NB4 (cell line): ENCODE results near the gene TNFAIP1.

ENCODE experiments used
- MAX ChIP-seq: IDR thresholded peaks from 2 replicates; pipeline ENCODE4 v1.6.1; 2011; ENCODE audit warnings: low read depth, low read length
- MYC ChIP-seq: IDR thresholded peaks from 2 replicates; pipeline ENCODE4 v1.6.1; 2011; ENCODE audit warnings: low read depth, low read length
- POLR2A ChIP-seq: IDR thresholded peaks from 2 replicates; pipeline ENCODE4 v1.6.1; 2011; ENCODE audit warnings: mild to moderate bottlenecking; ENCODE audit not compliant: insufficient read length; ENCODE audit errors: extremely low read depth
- TF ChIP-seq, protein P1 (sequence below): IDR thresholded peaks from one replicate; pipeline ENCODE4 v1.5.1; 2012; ENCODE audit warnings: low read depth, low read length

DNA sequence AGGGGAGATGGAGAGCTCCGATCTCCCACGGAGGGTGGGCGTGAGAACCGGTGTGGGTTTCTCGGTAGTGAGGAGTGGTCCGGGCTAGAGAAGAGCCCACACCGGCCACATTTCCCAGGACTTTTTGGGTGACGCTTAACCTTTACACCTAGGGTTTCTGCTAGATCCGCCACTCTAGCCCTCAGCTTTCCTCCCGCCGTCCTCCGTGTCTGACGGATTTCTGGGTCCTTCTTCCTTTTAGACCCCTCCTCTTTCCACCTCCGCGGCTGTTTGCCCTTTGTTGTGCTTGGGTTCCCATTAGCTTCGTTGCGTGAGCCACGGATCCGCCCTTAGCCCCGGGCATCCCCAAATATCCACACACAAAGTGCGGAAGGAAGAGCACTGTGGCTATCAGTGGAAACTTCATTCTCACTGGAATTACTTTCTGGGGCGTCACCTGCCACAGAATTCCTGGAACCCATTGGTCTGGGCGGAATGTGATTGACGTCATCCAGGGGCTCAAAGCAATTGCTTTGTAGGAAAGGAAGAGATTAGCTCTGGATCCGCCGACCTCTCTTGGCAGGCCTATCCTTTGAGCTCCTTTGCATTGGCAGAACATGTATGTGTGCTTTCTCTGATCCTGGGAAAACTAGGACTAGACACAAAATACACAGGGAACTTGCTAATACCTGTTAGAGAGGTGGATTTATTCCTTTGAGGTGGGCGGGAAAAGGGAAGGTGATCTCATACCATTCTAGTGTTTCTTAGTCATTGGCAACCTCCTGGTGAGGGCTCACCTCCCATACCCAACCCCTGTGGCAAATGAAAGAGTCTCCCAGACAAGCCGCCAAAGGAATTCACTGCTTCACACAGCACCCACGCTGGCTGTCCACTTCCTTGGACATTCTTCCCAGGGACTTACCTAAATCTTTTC lies 654 bp downstream of the TNFAIP1 start:
- TF ChIP-seq MAX (no peak), MYC (no peak), POLR2A (no peak)
- TF ChIP-seq, protein P1, sequence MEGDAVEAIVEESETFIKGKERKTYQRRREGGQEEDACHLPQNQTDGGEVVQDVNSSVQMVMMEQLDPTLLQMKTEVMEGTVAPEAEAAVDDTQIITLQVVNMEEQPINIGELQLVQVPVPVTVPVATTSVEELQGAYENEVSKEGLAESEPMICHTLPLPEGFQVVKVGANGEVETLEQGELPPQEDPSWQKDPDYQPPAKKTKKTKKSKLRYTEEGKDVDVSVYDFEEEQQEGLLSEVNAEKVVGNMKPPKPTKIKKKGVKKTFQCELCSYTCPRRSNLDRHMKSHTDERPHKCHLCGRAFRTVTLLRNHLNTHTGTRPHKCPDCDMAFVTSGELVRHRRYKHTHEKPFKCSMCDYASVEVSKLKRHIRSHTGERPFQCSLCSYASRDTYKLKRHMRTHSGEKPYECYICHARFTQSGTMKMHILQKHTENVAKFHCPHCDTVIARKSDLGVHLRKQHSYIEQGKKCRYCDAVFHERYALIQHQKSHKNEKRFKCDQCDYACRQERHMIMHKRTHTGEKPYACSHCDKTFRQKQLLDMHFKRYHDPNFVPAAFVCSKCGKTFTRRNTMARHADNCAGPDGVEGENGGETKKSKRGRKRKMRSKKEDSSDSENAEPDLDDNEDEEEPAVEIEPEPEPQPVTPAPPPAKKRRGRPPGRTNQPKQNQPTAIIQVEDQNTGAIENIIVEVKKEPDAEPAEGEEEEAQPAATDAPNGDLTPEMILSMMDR: no peak
